Epithelial cell of prostate (primary cell): ENCODE measurements around the gene ING2.

Experiments used
- DNase-seq: peaks from one replicate; pipeline ENCODE4 v3.0.0-alpha.2; 2011; ENCODE audit warnings: low read depth, low spot score
- H3K27ac ChIP-seq: fragments of 450-650 bp; 2 replicates; pipeline ENCODE4 v1.5.1; 2017; ENCODE audit warnings: mild to moderate bottlenecking

ING2 gene

GRCh38 chr4:183495184-183495583 is 9.7 kb upstream of the ING2 start:
- no peak for DNase-seq
- no peak overlapping the region for H3K27ac ChIP-seq

DNA sequence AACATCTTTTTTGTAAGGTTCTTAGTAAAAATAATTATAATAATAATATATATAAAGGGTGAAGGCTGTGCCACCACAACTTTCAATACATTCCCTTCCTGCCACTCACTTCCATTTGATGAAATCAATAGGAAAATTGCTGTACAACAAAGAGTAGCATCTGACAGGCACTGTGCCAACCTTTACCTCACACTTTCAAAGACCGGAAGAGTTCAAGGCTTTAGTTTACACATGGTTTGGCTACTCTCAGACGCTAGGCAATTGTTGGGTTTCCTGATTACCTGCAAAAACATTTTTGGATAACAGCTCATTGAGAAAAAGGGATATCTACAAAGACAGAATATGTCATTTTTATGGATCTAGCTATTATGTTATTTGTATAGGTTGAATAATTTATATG is 5.5 kb upstream of the ING2 start:
- no peak overlapping the region for H3K27ac ChIP-seq
- DNase-seq, result no peak

- no peak for DNase-seq
Observed at GRCh38 chr4:183499801-183500200, 5.1 kb upstream of the ING2 start.

GRCh38 chr4:183503497-183504063 is 1.3 kb upstream of the ING2 start:
- peak overlapping the region; percentile 95 for H3K27ac ChIP-seq

More at GRCh38 chr4:183499801-183500200, 5.1 kb upstream of the ING2 start:
- no peak overlapping the region for H3K27ac ChIP-seq

GRCh38 chr4:183504064-183504929 is 561 bp upstream of the ING2 start:
- peak overlapping the region; percentile 95 for H3K27ac ChIP-seq
- peak; percentile 86 for DNase-seq

More at GRCh38 chr4:183503497-183504063, 1.3 kb upstream of the ING2 start:
- no peak for DNase-seq

GRCh38 chr4:183505611-183506388 is 942 bp downstream of the ING2 start:
- H3K27ac ChIP-seq, result peak overlapping the region; percentile 95
- peak; percentile 45 for DNase-seq

DNA sequence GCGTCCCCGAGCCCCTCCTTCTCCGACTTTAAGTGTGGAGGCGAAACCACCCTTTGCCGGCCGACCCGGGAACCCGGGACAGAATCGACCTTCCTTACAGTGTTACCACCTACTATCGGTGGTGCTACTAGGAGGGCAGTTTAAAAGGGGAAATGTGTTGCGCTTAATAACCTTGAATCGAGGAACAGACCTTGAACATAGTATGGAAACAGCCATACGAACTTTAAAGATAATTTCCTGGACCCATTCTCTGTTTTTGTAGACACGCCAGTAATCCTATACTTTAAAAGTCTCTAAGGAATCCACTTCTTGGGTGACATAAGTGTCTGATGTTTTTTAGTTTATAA is 1.5 kb downstream of the ING2 start:
- peak overlapping the region; percentile 95 for H3K27ac ChIP-seq
- DNase-seq, result no peak

DNA sequence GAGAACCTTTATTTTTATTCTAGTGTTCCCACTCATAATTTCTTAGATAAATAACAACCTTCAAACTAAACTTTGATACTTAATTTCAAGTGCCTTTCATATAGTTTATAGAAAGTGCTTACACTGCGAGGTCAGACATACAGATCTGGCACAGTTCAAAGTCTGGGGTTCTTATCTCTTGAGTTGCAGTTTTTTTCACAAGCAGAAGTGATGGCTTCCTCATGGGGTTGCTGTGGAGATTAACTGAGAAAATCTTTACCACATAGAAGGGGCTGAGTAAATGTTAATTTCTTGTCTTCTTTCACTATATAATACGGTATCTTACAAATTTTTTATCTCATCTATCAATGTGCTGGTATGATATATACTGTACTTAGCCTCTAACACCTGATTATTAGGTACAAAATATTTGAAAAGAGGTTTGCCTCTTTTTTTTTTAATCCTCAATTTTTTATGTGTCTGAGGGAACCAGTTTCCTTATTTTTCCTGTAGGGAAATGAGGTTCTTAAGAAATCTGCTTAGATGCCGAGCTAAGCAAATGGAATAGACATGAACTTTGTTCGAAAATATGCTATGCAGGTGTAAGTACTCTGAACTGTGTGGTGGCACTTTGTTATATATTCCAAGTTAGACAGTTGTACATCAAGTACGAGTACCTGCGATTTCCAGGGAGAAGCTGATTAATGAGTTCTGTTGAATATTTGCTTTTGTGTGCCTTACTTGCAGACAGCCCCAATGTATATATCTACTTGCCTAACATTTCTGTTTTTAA is 3.3 kb downstream of the ING2 start:
- no peak overlapping the region for H3K27ac ChIP-seq
- no peak for DNase-seq

- H3K27ac ChIP-seq, result no peak overlapping the region
- no peak for DNase-seq
Observed at GRCh38 chr4:183508697-183509335, 4.0 kb downstream of the ING2 start.

GRCh38 chr4:183515411-183515810 is 10.6 kb downstream of the ING2 start:
- H3K27ac ChIP-seq, result no peak overlapping the region
- no peak for DNase-seq

- H3K27ac ChIP-seq, result no peak overlapping the region
- DNase-seq, result no peak
Observed at GRCh38 chr4:183517194-183517593, 12.3 kb downstream of the ING2 start.

DNA sequence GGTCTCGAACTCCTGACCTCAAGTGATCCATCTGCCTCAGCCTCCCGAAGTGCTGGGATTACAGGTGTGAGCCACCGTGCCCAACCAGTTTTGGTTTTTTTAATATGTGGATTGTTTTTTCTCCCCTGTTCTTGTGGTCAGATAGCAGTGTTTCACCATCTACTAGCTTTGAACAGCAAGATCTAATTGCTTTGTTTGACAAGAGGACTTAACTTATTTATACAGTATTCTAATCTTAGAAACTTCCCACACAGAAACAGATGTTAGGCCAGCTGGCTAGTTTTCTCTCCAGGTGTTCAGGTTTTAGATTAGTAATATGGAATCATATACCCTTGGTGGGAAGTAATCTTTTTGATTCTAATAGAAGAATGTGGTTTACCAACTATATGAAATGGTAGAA is 12.9 kb downstream of the ING2 start:
- no peak overlapping the region for H3K27ac ChIP-seq
- no peak for DNase-seq

GRCh38 chr4:183522821-183523220 is 18.0 kb downstream of the ING2 start:
- H3K27ac ChIP-seq, result no peak overlapping the region
- DNase-seq, result no peak

DNA sequence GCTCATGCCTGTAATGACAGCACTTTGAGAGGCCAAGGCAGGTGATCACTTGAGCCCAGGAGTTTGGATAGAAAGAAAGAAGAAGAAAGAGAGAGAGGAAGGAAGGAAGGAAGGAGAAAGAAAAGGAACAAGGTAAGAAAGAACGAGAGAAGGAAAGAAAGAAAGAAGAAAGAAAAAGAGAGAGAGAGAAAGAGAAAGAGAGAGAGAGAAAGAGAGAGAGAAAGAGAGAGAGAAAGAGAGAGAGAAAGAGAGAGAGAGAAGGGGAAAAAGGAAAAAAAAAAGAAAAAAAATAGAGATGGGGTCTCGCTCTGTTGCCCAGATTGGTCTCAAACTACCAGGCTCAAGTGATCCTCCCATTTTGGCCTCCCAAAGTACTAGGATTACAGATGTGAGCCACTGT is 22.5 kb downstream of the ING2 start:
- H3K27ac ChIP-seq, result no peak overlapping the region
- DNase-seq, result no peak

DNA sequence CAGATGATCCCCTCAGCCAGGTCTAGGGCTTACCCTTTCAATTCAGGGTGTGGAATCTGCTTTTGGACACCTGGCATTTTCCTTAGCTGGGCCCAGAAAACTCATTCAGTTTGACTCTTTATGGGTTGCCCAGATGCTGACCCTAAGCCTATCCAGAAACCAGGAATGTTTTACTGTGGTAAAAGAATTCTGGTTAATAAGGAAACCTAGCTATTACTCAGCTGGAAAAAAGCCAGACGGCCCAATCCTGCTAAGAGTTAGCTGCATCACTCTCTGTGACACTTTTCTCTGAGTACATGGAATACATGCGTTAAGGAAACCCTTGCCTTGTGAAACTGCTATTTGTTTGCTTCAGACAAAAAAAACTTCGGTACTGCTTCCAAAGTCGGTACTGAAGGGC is 28.0 kb downstream of the ING2 start:
- DNase-seq, result no peak
- no peak overlapping the region for H3K27ac ChIP-seq

- DNase-seq, result no peak
- H3K27ac ChIP-seq, result no peak overlapping the region
Observed at GRCh38 chr4:183533698-183534097, 28.8 kb downstream of the ING2 start.

GRCh38 chr4:183540410-183541009 is 35.7 kb downstream of the ING2 start:
- no peak for DNase-seq
- no peak overlapping the region for H3K27ac ChIP-seq

- H3K27ac ChIP-seq, result no peak overlapping the region
- DNase-seq, result no peak
Observed at GRCh38 chr4:183541010-183541751, 36.3 kb downstream of the ING2 start.

- no peak for DNase-seq
- H3K27ac ChIP-seq, result no peak overlapping the region
Observed at GRCh38 chr4:183541752-183542040, 36.8 kb downstream of the ING2 start.
